T-helper 22 cell (primary cell): Measurements from ENCODE around the gene TLR6.

Experiments used
- DNase-seq: peaks from one replicate; pipeline ENCODE4 v3.0.0-alpha.2; 2020; ENCODE audit warnings: low read depth

TLR6 gene

GRCh38 chr4:38867478-38868058 is 11.0 kb upstream of the TLR6 start, which contains the start of gene FAM114A1:
FAM114A1 (plus strand) TSS chr4:38867806; CDS start chr4:38878079, 10,273 bp downstream.
- DNase-seq, result no peak

DNA sequence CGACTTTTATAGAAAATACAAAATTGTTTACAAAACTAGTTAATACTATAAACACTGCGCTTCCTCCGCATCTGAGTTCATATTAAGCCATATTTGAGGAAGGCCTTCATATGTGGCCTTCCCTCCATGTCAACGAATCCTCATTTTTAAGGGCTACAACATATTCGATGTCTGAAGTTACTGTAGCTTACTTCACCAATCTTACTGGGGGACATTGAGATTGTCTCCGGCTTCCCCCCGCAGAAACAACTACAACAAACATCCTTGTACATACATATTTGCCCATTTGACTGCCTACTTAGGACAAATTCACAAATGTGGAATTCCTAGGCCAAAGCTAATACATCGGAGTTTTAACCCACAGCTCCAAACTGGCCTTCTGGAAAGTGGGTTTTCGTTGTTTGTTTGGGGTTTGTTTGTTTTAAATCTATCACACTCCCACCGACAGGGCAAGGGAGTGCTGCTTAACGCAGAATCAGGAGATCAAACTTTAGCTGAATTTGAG is 10.4 kb upstream of the TLR6 start:
- DNase-seq, result no peak

DNA sequence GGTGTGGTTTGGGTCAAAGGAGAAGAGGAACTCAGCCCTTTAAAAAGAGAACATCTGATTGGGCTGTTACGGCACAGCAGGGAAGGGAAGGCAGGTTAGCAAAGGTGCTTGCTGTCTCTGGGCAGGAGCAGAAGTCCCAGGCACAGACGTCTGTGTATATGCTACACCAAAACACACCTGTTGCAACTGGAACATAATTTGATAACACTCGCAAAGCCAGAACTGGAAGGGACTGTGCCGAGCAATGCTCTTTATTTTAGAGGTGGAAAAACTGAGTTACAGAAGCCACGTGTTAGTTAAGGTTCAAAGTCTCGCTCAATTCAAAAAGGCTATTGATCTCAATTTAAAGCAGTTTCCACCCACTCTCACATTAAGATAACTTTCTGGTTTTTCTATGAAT is 8.8 kb upstream of the TLR6 start:
- DNase-seq, result no peak

GRCh38 chr4:38861791-38862190 is 5.2 kb upstream of the TLR6 start:
- DNase-seq, result no peak

- peak; percentile 20 for DNase-seq
These were observed 4.3 kb upstream of the TLR6 start for GRCh38 chr4:38860788-38861424.

- no peak for DNase-seq
These were observed 2.9 kb upstream of the TLR6 start for GRCh38 chr4:38859501-38859900.

GRCh38 chr4:38858097-38858420 is 1.4 kb upstream of the TLR6 start:
- DNase-seq, result no peak

DNA sequence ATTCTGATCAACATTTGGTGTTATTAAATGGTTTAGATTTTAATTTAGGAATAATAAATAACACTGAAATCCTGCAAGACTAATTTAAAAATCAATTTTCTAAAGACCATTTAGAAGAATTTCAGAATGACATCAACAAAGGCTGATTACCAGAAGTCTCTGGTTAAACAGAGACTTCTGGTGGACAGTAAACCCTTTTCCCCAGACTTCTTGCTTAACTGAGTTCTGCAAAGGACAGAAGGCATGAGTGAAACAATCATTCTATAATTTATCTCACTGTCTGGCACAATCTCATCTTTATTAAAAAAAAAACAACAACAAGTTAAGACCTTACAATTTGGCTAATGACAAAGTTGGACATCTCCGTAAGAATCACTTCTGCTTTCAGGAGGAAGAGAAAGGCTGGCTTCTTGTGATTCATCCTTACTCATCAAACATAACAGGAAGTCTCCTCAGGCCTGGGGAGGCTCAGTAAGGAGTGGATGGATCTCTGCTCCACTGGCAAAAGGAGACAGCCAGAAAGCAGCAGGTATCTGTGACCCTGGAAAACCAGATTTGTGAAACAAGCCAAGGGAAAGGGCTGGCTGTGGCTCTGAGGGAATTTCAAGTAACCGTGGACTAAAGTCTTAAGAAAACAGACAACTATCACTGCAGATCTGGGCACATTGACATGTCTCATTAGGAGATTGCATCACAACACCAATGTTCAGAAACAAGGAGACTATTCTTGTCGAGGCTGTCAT is 908 bp upstream of the TLR6 start:
- no peak for DNase-seq

GRCh38 chr4:38856046-38856445 is 571 bp downstream of the TLR6 start:
- no peak for DNase-seq

- DNase-seq, result no peak
These were observed 1.2 kb downstream of the TLR6 start for GRCh38 chr4:38855466-38855865.

DNA sequence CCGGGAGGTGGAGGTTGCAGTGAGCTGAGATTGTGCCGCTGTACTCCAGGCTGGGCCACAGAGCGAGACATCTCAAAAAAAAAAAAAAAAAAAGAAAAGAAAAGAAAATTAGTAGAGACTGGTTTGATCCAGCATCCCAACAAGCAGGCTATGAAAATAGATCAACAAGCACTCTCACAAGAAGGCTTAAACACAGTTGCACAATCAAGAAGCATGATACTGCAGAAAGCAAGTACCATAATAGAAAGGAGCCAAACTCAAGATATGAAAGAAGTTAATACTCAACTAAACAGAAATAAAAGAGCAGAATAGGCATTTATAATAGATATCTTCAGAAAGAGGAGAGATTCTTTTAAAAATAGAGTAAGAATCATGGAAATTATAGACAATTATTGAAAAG is 10.6 kb downstream of the TLR6 start:
- DNase-seq, result no peak

DNA sequence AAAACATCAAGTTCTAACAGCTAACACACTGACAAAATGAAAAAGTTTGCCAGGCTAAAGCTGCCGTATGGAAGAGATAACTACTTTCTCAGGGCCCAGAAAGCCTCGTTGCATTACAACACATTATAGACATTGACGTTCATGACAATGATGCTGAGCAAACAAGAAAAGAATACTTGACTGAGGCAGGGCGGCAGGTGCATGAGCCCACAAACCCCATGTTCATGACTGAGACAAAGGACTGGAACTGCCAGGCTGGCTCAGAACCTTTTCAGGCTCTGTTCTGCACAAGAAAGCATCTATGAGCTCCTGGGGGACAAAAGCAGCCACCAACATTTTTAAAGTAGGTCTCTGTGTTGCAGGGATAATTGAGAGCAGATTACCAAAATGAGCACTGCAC is 13.6 kb downstream of the TLR6 start:
- no peak for DNase-seq

DNA sequence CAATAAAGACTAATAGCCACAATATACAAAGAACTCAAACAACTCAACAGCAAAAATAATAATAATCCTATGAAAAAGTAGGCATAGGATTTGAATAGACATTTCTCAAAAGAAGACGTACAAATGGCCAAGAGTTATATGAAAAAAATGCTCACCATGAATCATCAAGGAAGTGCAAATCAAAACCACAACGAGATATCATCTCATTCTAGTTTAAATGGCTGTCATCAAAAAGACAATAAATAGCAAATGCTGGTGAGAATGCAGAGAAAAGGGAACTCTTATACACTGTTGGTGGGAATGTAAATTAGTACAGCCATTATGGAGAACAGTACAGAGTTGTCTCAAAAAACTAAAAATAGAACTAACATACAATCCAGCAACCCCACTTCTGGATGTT is 18.8 kb downstream of the TLR6 start:
- DNase-seq, result no peak

DNA sequence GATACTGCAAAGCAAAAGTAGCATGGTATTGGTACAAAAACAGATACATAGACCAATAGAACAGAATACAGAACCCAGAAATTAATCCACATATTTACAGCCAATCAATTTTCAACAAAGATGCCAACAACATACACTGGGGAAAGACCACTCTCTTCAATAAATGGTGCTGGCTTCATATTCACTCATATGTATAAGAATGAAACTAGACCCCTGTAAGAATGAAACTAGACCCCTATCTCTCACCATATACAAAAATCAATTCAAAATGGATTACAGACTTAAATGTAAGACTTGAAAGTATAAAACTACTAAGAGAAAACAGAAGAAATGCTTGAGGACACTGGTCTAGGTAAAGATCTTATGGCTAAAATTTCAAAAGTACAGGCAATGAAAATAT is 19.3 kb downstream of the TLR6 start:
- no peak for DNase-seq

DNA sequence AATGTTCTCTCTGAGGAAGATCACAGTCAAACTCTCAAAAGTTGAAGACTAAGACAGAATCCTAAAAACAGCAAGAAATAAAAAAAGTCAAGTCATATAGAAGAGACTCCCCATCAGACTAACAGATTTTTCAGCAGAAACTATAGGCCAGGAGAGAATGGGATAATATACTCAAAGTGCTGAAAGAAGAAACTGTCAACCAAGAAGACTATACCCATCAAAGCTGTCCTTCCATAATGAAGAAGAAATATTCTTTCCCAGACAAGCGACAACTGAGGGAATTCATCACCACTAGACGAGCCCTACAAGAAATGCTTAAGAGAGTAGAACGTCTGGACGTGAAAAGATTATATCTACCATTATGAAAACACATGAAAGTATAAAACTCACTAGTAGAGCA is 22.0 kb downstream of the TLR6 start:
- no peak for DNase-seq

- DNase-seq, result no peak
These were observed 23.7 kb downstream of the TLR6 start for GRCh38 chr4:38832624-38833528.

DNA sequence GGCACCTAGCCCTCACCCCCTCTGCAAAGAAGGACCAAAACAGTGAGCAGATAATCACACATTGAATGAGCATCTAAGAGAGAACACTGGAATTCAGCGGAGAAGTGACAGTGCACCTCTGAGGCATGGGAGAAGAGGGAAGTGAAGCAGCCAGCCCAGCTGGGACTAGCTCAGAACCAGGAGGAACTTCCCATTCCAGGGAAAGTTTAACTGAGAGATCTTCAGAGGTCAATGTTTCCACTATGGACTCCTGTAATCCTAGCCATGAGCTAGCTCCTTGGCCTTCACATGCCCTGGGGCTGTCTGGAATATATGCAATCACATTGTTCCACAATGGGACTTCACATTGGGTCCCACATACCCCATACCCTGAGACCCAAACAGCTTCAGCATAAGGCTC is 24.4 kb downstream of the TLR6 start:
- DNase-seq, result no peak

GRCh38 chr4:38831653-38832052 is 25.0 kb downstream of the TLR6 start:
- DNase-seq, result no peak

GRCh38 chr4:38829237-38829636 is 27.4 kb downstream of the TLR6 start:
- no peak for DNase-seq

- no peak for DNase-seq
These were observed 32.9 kb downstream of the TLR6 start for GRCh38 chr4:38823766-38824165.

- DNase-seq, result no peak
These were observed 33.8 kb downstream of the TLR6 start for GRCh38 chr4:38822748-38823303.

GRCh38 chr4:38821739-38822138 is 34.9 kb downstream of the TLR6 start:
- DNase-seq, result no peak
